GM19239 (cell line): ENCODE results near the gene ACKR3.

Experiments
- DNase-seq: peaks from one replicate; pipeline ENCODE4 v3.0.0; 2011; ENCODE audit warnings: low spot score; ENCODE audit not compliant: insufficient read length
- FAIRE-seq: peaks from 2 replicates; lab custom pipeline; 2011; peaks lifted over from hg19 to GRCh38; lab: Jason Lieb, UNC

Gene ACKR3

GRCh38 chr2:236581546-236581945, 11.9 kb downstream of the ACKR3 start:
- FAIRE-seq = no peak
- no peak for DNase-seq

DNA sequence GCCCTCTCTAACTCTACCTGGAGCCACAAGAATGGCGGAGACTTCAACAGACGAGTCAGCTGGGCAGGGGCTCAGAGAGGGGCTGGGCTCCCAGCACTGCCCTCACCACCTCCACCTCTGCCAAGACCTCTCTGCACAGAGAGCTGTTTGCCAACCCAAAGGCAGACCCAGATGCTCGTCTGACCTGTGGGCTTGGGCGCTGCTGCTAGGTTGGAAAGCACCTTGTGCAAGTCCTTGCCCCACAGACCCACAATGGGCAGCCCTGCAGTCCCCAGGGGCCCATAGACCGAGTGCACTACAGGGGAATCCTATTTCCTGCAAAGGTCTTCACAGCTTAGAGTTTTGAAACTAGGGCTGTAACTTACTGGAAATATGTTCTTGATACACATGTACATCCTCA, 13.3 kb downstream of the ACKR3 start:
- no peak for DNase-seq
- FAIRE-seq = no peak

DNA sequence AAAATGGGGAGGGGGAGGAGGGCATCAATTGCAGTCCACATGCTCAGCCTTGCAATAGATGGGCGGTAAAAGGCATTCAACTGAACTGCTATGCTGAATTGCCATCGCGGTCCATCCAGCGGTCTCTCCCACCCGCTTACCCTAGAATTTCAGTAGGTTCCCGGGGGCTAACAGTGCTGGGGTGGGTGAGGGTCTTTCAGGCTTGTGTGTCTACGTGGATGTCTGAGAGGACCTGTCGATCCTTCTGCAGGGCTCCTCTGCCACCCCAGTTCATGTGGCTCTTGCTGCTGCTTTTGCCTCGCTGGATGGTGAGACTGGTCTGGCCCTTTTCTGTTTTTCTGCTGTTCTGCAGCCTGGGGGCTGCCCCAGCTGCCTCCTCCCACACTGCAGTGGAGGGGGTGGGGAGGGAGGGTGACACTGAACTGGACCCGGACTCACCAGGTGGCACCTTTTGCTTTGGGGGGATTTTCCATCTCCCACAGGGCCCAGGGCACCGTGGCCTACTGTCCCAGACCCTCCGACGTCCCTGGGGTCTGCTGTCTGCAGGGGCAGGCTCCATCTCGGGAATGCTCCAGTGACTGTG, 14.1 kb downstream of the ACKR3 start:
- no peak for FAIRE-seq
- DNase-seq = no peak

DNA sequence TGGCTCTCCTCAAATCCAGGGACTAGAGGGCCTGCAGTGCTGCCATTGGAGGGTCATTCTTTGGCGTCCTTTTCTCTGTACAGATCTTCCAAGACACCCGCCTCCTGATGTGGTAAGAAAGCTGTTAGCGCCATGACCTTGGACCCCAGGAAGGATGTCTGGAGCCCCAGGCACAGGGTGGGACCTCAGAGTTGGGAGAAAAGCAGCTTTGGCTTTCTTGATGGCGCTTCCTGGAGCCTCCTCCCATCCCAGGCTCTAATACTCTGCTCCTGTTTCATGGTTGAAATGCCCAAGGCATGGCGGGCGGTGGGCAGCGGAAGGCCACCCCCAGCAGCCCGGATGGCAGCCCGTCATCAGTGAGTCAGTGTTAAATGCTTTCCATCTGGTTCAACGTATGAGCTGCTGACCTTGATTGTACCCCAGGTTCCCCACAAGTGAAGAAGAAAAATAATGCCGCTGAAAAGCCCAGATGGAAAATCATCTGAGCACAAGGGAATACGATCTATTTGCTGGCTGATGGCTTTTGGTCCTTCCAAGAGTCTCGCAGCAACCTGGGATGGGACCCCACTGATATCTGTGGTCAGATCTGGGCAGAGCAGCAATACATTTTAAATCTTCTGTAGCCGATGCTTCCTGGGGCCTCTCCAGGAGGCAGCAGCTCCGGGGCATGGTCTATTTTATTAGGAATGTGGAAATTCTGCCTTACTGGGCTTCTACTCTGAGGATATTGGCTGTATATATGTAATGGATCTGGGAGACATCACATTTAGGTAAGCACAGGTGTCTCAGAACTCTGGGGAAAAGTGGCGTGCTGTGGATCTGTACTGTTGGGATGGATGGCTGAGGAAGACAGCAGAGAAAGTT, 15.1 kb downstream of the ACKR3 start:
- no peak for FAIRE-seq
- no peak for DNase-seq

GRCh38 chr2:236585966-236586365, 16.3 kb downstream of the ACKR3 start:
- no peak for FAIRE-seq
- no peak for DNase-seq

GRCh38 chr2:236587861-236588815, 18.5 kb downstream of the ACKR3 start:
- no peak for FAIRE-seq
- no peak for DNase-seq

GRCh38 chr2:236588932-236589592, 19.4 kb downstream of the ACKR3 start:
- DNase-seq = no peak
- no peak for FAIRE-seq

DNA sequence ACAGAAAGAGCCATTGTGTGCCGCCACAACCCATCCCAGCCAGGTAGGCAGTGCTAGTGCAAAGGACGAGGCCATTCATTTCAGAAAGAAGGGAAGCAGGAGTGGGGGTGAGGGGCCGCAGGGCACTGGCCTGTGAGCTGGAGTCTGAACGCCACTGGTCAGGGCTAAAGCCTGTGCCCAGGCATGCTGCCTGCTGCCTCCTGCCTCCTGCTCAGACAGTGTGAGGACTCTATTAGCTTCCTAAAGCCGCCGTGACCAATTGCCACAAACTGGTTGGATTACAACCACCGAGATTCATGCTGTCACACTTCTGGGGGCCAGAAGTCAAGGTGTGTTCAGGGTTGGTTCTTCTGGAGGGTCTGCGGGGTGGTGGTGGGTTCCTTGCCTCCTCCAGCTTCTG, 21.2 kb downstream of the ACKR3 start:
- FAIRE-seq = no peak
- no peak for DNase-seq

GRCh38 chr2:236592821-236593220, 23.2 kb downstream of the ACKR3 start:
- FAIRE-seq = no peak
- DNase-seq = no peak

DNA sequence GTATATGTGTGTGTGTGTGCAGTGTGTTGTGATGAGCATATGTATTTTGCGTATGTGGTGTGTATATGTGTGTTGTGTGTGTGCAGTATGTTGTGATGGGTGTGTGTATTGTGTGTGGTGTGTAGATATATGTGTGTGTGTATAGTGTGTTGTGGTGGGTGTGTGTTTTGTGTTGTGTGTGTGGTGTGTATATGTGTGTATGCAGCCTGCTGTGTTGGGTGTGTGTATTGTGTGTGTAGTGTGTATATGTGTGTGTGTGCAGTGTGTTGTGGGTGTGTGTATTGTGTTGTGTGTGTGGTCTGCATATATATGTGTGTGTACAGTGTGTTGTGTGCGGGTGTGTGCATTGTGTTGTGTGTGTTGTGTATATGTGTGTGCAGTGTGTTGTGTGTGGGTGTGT, 23.9 kb downstream of the ACKR3 start:
- no peak for FAIRE-seq
- no peak for DNase-seq

DNA sequence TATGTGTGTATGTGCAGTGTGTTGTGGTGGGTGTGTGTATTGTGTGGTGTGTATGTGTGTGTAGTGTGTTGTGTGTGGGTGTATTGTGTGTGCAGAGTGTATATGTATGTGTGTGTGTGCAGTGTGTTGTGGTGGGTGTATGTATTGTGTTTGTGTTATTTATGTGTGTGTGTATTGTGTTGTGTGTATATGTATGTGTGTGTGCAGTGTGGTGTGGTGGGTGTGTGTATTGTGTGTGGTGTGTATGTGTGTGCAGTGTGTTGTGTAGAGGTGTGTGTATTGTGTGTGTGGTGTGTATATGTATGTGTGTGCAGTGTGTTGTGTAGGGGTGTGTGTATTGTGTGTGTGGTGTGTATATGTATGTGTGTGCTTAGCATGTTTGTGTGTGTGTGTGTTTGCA, 24.3 kb downstream of the ACKR3 start:
- DNase-seq = no peak
- no peak for FAIRE-seq

DNA sequence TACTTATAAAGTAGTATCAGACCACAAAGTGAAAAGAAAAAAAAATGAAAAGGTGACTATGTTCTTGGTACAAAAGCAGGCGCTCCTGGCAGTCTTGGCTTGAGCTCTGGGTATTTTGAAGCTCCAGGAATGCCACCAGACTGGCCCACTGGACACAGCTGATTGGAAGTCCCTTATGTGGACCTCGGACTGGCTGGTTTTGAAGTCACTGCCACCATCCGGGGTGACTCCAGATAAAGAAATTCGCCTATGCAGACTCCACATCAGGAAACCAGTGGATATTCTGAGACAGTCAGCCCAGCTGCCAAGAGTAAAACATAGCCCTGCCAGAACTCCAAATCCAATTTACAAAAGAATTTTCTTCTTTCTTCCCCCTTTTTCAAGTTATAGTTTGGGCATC, 28.0 kb downstream of the ACKR3 start:
- no peak for DNase-seq
- FAIRE-seq = no peak

GRCh38 chr2:236599059-236599458, 29.4 kb downstream of the ACKR3 start:
- no peak for DNase-seq
- no peak for FAIRE-seq

- FAIRE-seq = no peak
- no peak for DNase-seq
Measured at GRCh38 chr2:236600158-236600557, 30.5 kb downstream of the ACKR3 start.

DNA sequence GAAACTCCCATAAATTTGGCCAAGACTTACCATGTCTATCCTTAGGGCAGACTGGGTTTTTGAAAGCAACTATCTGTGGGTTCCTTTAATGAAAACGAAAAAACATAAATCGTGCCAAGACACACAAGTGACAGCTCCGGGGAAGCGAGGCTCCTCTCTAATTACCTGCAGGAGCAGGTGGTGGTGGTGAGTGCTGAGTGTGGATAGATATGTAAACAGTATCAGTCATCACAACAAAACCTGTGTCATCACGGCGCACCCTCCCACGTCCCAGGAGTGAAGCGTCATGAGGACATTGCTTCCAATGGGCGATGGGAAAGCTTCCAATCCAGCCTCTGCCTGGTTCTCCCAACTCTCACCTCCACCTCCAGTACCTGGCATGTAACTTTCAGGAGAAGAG, 31.3 kb downstream of the ACKR3 start:
- no peak for FAIRE-seq
- no peak for DNase-seq

- no peak for FAIRE-seq
- no peak for DNase-seq
Measured at GRCh38 chr2:236601316-236602202, 31.9 kb downstream of the ACKR3 start.

GRCh38 chr2:236602678-236603077, 33.1 kb downstream of the ACKR3 start:
- FAIRE-seq (no peak), DNase-seq (no peak)

DNA sequence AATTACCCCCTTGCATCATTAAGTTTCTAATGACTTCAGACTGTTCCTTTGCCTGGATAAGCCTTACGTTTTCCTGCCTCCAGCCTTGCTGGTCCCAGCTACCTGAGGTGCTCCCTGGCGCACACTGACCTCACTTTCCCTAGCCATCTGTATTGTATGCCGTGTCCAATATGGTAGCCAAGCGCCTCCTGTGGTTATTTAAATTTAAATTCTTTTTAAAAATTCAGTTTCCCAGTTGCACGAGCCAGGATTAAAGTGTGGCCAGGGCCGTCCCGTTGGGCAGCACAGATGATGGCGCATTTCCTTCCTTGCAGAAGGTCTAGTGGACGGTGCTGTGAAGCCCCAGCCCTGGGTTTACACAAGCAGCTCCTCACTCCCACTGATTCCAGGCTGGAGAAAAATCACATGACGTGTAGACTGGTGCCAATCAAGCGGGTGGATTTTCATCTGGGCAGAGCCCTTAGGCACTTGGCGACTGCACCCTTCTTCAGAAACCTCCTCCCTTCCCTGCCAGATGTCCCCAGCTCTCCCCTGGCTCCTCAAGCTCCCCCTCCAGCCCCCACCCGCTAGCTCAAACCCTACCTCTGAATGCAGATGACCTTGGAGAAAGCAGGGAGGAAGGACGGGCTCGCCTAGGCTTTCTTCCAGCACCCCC, 33.9 kb downstream of the ACKR3 start:
- no peak for DNase-seq
- FAIRE-seq = no peak
